NCI-H748 (cell line): ENCODE data around the gene TARP.

Experiments used
- DNase-seq: peaks from one replicate; lab custom pipeline; 2025; ENCODE audit not compliant: unreplicated experiment; lab: John Stamatoyannopoulos, UW

Gene TARP

DNA sequence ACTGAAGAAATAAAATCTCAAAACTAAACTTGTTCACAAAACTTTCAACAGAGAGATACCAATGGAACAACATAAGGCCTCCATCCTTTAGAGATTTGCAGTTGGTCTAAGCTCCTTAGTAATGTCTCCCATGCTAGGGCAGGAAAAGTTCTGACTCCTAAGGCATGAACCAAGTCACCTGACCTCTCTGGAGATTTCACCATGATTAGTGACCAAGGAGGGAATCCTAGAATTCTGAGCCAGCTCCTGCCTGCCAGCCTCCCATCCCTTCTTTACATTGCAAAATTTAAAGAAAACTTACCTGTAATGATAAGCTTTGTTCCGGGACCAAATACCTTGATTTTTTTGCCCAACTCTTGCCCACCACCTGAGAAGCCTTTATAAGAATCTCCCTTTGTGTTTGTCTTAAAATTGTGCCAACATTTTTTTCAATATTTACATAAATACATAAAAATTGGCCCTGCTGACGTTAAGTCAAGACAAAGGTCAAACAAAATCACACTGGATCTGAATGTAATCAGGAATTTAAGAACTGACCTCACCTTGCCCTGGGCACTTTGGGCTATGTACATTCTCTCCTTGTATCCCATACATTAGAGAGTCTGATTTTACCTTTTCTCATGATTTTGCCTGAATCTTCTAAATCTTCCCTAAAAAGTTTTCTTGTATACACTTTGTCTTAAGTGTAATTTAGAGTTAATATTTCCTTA, at the start of gene TARP:
TARP (minus strand) TSS at position 351 of the 710 bp plus-strand sequence.
- no peak for DNase-seq

GRCh38 chr7:38323156-38323555, 49.7 kb upstream of the TARP start:
- no peak for DNase-seq

GRCh38 chr7:38322461-38322860, 49.0 kb upstream of the TARP start:
- no peak for DNase-seq

DNA sequence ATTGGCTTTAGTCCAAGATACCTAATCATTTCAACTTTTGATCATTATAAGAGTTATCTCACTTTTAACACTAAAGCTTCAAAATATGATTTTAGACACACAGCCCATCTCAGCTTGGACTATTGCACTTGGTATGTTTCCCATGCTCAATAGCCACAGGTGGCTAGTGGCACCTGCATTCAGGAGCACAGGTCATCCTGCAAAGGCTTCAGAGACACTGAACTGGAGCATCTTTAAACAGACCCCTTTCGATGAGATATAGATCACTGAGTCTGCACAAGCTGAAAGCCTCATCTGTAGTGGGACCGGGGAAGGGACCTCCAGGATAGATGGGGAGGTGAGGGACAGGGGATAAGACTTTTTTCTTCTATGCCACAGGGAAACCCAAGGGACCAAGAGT, 48.5 kb upstream of the TARP start:
- no peak for DNase-seq

DNA sequence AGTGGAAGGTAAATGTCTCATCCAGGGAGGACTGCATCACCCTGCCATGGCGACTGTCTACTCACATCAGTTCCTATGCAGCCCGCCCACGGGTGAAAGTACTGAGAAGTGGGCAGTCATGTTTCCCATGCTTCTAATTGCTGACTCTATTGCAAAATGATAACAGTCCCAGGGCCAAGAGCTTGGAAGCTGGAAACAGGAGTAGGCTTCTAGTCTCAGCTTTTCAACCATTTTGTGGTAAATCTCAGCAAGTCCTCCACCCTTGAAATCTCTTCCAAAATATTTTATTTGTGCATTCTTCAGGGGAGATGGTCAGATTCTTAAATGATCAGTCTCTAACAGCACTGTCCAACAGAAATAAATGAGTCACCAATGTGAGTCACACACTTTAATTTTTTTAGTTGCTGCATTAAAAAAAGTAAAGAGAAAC, 48.1 kb upstream of the TARP start:
- no peak for DNase-seq

DNA sequence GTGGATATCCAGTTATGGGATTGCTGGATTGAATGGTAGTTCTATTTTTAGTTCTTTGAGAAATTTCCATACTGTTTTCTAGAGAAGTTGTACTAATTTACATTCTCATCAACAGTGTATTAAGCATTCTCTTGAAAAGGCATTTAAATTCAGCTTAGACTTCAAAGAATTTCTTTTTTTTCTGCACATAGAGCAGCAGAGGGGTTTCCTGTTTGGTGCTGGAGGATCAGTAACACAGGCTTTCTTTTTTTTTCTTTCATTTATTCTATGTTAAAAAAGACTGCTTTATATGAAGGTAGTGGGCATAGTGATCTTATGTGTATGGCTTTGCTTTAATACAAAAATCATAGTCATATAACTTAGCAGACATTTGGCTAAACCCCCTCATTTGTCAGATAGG, 47.6 kb upstream of the TARP start:
- no peak for DNase-seq

- no peak for DNase-seq
These were observed 46.4 kb upstream of the TARP start for GRCh38 chr7:38319873-38320272.

- DNase-seq = peak; percentile 84
These were observed 45.5 kb upstream of the TARP start for GRCh38 chr7:38318803-38319416.

DNA sequence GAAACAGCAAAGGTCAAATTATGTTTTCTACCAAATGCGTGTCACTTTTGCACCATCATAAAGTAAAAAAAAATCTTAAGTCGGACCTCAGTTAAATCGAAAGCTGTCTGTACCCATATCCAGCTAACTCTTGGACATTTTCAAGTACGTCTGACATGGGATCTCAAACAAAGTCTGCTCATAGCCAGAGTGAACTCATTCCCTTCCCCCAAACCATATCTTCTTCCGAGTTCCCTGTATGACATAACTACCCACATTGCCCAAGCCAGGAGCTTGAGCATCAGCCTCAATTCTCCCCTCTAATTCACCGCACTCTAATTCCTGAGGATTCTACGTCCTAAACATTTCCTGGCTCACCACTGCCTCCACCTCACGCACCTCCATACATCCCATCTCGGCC, 44.8 kb upstream of the TARP start:
- DNase-seq = no peak

DNA sequence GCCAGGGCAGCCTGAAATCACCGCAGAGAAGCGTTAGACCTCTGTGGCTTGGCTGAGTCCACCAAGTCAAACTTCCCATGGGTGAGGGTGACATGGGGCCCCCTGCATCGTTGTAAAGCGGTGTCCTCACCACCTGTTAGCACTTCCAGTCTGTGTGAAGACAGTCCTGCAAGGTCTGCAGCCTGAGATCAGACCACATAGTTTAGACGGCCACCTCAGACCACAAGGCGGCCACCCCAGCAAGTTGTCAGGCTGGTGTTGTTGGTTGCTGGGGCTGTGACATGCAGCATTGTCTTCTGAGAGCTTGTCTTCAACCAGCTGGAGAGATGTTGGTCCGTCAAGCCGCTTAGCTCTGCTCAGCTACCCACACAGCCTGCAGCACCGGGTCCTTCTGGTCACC, 44.1 kb upstream of the TARP start:
- no peak for DNase-seq

GRCh38 chr7:38316733-38317360, 43.4 kb upstream of the TARP start:
- no peak for DNase-seq

DNA sequence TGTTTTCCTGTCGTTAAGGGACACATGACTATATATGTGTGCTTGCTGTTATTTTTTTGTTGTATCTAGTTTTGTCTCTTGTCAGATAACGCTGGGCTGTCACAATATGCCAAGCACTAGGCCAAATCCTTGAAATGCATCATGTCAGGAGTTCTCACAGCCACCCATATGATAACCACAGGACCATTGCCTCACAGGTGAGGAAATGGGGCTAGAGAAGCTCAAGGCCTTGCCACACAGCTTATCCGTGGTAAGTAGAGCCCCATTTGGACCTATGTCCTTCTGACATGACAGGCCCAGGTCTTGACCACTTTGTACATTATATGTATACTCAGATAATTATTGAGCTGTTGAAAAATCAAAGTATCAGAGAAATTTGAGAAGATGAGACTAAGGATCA, 42.0 kb upstream of the TARP start:
- no peak for DNase-seq

GRCh38 chr7:38312821-38313220, 39.4 kb upstream of the TARP start:
- no peak for DNase-seq

GRCh38 chr7:38311329-38311937, 38.0 kb upstream of the TARP start:
- DNase-seq = peak; percentile 75

GRCh38 chr7:38310591-38311101, 37.2 kb upstream of the TARP start:
- DNase-seq = peak; percentile 11

- no peak for DNase-seq
These were observed 36.1 kb upstream of the TARP start for GRCh38 chr7:38309555-38309954.

GRCh38 chr7:38308140-38308539, 34.7 kb upstream of the TARP start:
- DNase-seq = no peak

DNA sequence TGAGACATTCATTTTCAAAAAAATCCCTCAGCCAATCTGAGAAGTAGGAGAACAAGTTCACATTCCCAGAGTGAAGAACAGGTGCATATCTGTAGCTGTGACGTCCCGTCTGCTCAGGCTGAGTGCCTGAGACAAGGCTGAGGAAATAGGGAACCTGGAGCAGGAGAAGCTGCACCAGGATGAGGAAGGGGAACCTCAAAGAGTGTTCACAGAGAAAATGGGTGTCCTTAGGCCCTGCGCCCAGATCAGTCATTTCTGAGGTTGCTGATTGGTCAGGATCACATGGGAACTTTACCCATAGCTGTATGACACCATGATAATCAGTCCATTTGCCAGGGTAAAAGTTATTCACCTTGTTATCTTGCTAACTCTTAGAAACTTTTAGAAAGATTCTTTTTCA, 34.2 kb upstream of the TARP start:
- no peak for DNase-seq

- no peak for DNase-seq
These were observed 33.5 kb upstream of the TARP start for GRCh38 chr7:38306914-38307313.

DNA sequence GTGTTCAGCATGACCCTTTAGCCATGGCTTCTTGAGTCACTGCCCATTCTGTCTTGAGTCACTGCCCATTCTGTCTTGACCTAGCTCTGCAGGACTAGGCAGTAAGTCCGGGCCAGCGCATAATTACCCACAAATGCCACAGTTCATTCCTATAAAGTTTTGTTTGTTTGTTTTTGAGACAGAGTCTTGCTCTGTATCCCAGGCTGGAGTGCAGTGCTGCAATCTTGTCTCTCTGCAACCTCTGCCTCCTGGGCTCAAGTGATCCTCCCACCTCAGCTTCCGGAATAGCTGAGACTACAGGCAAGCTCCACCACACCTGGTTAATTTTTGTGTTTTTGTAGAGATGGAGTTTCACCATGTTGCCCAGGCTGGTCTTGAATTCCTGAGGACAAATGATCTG, 32.7 kb upstream of the TARP start:
- DNase-seq = no peak

- DNase-seq = no peak
These were observed 30.4 kb upstream of the TARP start for GRCh38 chr7:38303866-38304265.

DNA sequence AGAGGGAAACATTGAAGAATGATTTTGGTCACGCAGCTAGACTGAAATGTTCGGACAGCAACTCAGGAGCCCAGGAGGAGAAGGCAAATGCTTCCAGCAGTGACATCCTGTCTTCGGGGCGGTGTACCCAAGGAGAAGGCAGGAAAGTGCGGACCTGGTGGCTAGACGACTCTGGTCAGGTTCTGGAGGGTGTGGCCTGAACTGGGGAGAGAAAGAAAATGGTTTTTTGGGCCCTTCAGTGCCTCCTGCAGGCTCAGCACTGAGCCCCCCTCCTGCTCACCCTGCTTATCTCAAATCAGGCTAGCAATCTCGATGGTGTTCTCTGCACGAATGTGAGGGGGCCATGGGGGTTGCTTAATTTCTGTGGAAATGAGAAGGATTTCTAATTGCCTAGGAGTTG, 26.7 kb upstream of the TARP start:
- DNase-seq = no peak
